Measurements from ENCODE around the gene THEMIS. TPM values are rescaled to one million over a fixed set of nuclear protein-coding genes. Genes with fewer than 3 reads are reported as not detected.

The THEMIS gene
- total RNA-seq, 1 donor from 2014 or later = not detected

DNA sequence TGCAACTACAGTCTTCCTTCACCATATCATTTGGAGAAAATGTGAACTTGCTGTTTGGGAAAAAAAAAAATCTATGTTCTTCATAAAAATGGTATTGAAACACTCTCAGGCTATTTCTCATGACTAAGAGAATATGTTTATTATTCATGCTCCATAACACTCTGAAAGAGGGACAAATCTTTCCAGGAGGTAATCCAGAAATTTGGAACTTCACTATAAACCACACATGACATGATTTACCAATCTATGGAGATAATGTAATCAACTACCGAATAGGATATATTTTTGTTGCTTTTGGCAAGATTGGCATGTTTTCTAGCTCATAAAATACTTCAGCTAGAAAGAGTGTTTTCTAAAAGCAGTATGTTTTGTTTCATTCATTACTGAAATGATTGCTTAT lies 56.3 kb downstream of the THEMIS start:
- H3K4me3 Mint-ChIP-seq (ENCODE audit: unreplicated experiment) = no peak overlapping the region
- peaks cover 30% of the 10 kb centered on the region for H3K4me1 Mint-ChIP-seq (ENCODE audit: low read depth)
- H3K9me3 Mint-ChIP-seq (ENCODE audit: low read depth) = peaks cover 11% of the 10 kb centered on the region
- H3K36me3 Mint-ChIP-seq (ENCODE audit: low read depth) = no peaks in the 10 kb centered on the region
- no peak overlapping the region for H3K27ac Mint-ChIP-seq (ENCODE audit: unreplicated experiment)
- no peaks in the 10 kb centered on the region for H3K27me3 Mint-ChIP-seq (ENCODE audit: low read depth)
- no peak for TF ChIP-seq CTCF (IDR thresholded peaks at IDR 0.05)
- DNase-seq (ENCODE audit: low spot score) = no peak

- no peak for TF ChIP-seq CTCF (IDR thresholded peaks at IDR 0.05)
- peaks cover 30% of the 10 kb centered on the region for H3K4me1 Mint-ChIP-seq (ENCODE audit: low read depth)
- H3K9me3 Mint-ChIP-seq (ENCODE audit: low read depth) = peaks cover 11% of the 10 kb centered on the region
- no peaks in the 10 kb centered on the region for H3K27me3 Mint-ChIP-seq (ENCODE audit: low read depth)
- no peak overlapping the region for H3K27ac Mint-ChIP-seq (ENCODE audit: unreplicated experiment)
- no peak for DNase-seq (ENCODE audit: low spot score)
- no peaks in the 10 kb centered on the region for H3K36me3 Mint-ChIP-seq (ENCODE audit: low read depth)
- H3K4me3 Mint-ChIP-seq (ENCODE audit: unreplicated experiment) = no peak overlapping the region
These were observed 57.3 kb downstream of the THEMIS start for GRCh38 chr6:127843582-127843981.

GRCh38 chr6:127842562-127842961 lies 58.3 kb downstream of the THEMIS start:
- H3K4me3 Mint-ChIP-seq (ENCODE audit: unreplicated experiment) = no peak overlapping the region
- no peaks in the 10 kb centered on the region for H3K36me3 Mint-ChIP-seq (ENCODE audit: low read depth)
- H3K4me1 Mint-ChIP-seq (ENCODE audit: low read depth) = peaks cover 30% of the 10 kb centered on the region
- H3K27me3 Mint-ChIP-seq (ENCODE audit: low read depth) = no peaks in the 10 kb centered on the region
- H3K9me3 Mint-ChIP-seq (ENCODE audit: low read depth) = peaks cover 11% of the 10 kb centered on the region
- no peak for TF ChIP-seq CTCF (IDR thresholded peaks at IDR 0.05)
- H3K27ac Mint-ChIP-seq (ENCODE audit: unreplicated experiment) = no peak overlapping the region
- DNase-seq (ENCODE audit: low spot score) = no peak

DNA sequence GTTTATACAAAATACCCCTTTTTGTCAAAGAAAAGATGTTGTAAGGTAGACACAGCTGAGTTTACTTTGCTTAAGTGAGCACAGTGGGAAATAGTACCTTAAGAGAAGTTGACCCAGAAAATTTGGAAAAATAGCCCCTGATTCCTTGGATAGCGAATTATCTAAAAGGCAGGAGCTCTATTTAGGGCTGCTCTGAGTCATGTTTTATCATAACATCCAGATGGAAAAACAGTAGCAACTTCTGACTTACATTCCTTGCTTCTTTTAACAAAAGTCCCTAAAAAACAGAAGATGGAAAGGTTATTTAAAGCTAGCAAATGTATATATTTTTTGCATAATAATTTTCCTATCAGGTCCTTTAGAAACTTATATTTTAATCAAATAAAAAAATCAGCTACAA lies 59.0 kb downstream of the THEMIS start:
- no peak for DNase-seq (ENCODE audit: low spot score)
- Mint-ChIP-seq H3K27ac (ENCODE audit: unreplicated experiment) (no peak overlapping the region), H3K4me1 (ENCODE audit: low read depth) (peaks cover 23% of the 10 kb centered on the region)

GRCh38 chr6:127834136-127834535 lies 66.7 kb downstream of the THEMIS start:
- H3K27me3 Mint-ChIP-seq (ENCODE audit: low read depth) = peaks cover 1% of the 10 kb centered on the region

More for the DNA sequence above, 59.0 kb downstream of the THEMIS start:
- H3K9me3 Mint-ChIP-seq (ENCODE audit: low read depth) = peaks cover 11% of the 10 kb centered on the region
- H3K27me3 Mint-ChIP-seq (ENCODE audit: low read depth) = peaks cover 1% of the 10 kb centered on the region
- no peaks in the 10 kb centered on the region for H3K36me3 Mint-ChIP-seq (ENCODE audit: low read depth)
- no peak overlapping the region for H3K4me3 Mint-ChIP-seq (ENCODE audit: unreplicated experiment)
- no peak for TF ChIP-seq CTCF (IDR thresholded peaks at IDR 0.05)

More at GRCh38 chr6:127834136-127834535, 66.7 kb downstream of the THEMIS start:
- no peak for TF ChIP-seq CTCF (IDR thresholded peaks at IDR 0.05)
- H3K4me3 Mint-ChIP-seq (ENCODE audit: unreplicated experiment) = no peak overlapping the region
- no peak for DNase-seq (ENCODE audit: low spot score)
- H3K4me1 Mint-ChIP-seq (ENCODE audit: low read depth) = peaks cover 5% of the 10 kb centered on the region
- no peak overlapping the region for H3K27ac Mint-ChIP-seq (ENCODE audit: unreplicated experiment)
- no peaks in the 10 kb centered on the region for H3K36me3 Mint-ChIP-seq (ENCODE audit: low read depth)
- no peaks in the 10 kb centered on the region for H3K9me3 Mint-ChIP-seq (ENCODE audit: low read depth)

Measured in chondrocyte (in vitro differentiated cells).